ENCODE data around the gene ADORA2A.
A peak's percentile ranks its signal among the peaks of the same experiment; 100 is the strongest.

The ADORA2A gene

DNA sequence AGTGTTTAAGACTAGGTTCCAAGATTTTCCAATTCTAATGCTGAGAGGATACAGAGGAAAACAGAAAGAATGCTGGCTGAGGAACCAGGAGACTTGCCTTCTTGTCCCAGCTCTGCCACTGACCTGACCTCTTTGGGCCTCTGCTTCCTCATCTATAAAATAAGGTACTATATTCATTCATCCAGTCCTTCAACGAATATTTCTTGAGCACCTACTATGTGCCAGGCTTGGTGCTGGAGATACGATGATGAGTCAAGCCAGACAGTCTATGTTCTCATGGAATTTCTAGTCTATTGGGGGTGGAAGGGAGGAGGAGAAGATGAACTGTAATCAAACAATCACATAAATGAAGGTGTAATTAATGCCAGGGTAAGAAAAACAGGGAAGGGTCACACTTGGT is 39.9 kb downstream of the ADORA2A start:
- no peaks in the 10 kb centered on the region for H3K27me3 ChIP-seq (ENCODE audit: insufficient read depth, low read length)
- H2BK12ac ChIP-seq (ENCODE audit: low read length): no peak overlapping the region
- no peaks in the 10 kb centered on the region for H3K79me1 ChIP-seq (ENCODE audit: low read length)
- no peak overlapping the region for H4K91ac ChIP-seq (ENCODE audit: low read depth, low read length)
- no peaks in the 10 kb centered on the region for H3K9me3 ChIP-seq (ENCODE audit: insufficient read depth, low read depth, low read length)
- H3K27ac ChIP-seq (ENCODE audit: low read depth, low read length): no peak overlapping the region
- DNase-seq: no peak
- no peak overlapping the region for H2AK5ac ChIP-seq (ENCODE audit: low read length)
- H3K18ac ChIP-seq (ENCODE audit: low read length): no peak overlapping the region
- no peak overlapping the region for H3K4me3 ChIP-seq (ENCODE audit: low read depth, low read length)
- no peak overlapping the region for H4K8ac ChIP-seq (ENCODE audit: low read depth, low read length)
- no CpG with 5 or more reads among the region's 2 CpGs for WGBS (ENCODE audit: extremely low coverage, insufficient coverage, insufficient read length)
- no peaks in the 10 kb centered on the region for H3K36me3 ChIP-seq (ENCODE audit: control insufficient read depth in 1 of 2, insufficient read depth in 2 of 2, low read length in 2 of 2)
- no peak overlapping the region for H2BK5ac ChIP-seq (ENCODE audit: low read depth, low read length, poor library complexity)
- no peak overlapping the region for H3K9ac ChIP-seq (ENCODE audit: low read length)
- H4K12ac ChIP-seq (ENCODE audit: low read depth, low read length): no peak overlapping the region
- no peak overlapping the region for H3K4ac ChIP-seq (ENCODE audit: low read depth, low read length)
- no peaks in the 10 kb centered on the region for H3K79me2 ChIP-seq (ENCODE audit: control insufficient read depth, insufficient read depth, low read length, poor library complexity)
- no peak overlapping the region for H3K4me2 ChIP-seq (ENCODE audit: low read length)
- H3K23ac ChIP-seq (ENCODE audit: low read length): no peak overlapping the region
- no peak overlapping the region for H3K14ac ChIP-seq (ENCODE audit: low read length)
- no peaks in the 10 kb centered on the region for H3K4me1 ChIP-seq (ENCODE audit: control insufficient read depth in 1 of 2, insufficient read depth in 2 of 2, low read length in 2 of 2)
- H2AFZ ChIP-seq (ENCODE audit: insufficient read depth, low read length, poor library complexity): no peak overlapping the region
- H2BK120ac ChIP-seq (ENCODE audit: insufficient read depth, low read length, poor library complexity): no peak overlapping the region

DNA sequence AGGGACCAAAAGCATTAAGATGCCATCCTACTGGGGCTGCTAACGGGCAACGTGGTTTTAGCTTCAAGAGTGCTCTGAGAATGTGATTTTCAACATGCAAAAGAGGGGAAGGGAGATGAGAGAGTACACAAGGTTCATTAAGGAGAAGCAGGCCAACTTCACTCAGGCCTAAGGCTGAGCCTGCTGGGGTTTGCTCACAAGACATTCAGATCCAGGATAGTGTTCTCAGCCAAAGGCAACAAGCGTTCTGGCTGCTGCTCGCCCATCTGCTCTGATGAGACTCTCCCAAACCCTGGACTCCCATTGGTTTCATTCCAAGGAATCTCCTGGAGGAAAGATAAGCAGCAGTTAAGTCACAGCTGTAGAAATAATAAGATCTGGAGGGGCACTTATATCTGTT is 44.2 kb downstream of the ADORA2A start:
- H2AK5ac ChIP-seq (ENCODE audit: low read length): no peak overlapping the region
- no peak for DNase-seq
- H3K18ac ChIP-seq (ENCODE audit: low read length): no peak overlapping the region
- H3K27me3 ChIP-seq (ENCODE audit: insufficient read depth, low read length): no peaks in the 10 kb centered on the region
- no peak overlapping the region for H2BK120ac ChIP-seq (ENCODE audit: insufficient read depth, low read length, poor library complexity)
- no peak overlapping the region for H3K23ac ChIP-seq (ENCODE audit: low read length)
- H4K8ac ChIP-seq (ENCODE audit: low read depth, low read length): no peak overlapping the region
- no peak overlapping the region for H3K9ac ChIP-seq (ENCODE audit: low read length)
- H4K91ac ChIP-seq (ENCODE audit: low read depth, low read length): no peak overlapping the region
- H4K12ac ChIP-seq (ENCODE audit: low read depth, low read length): no peak overlapping the region
- H3K14ac ChIP-seq (ENCODE audit: low read length): no peak overlapping the region
- H3K79me1 ChIP-seq (ENCODE audit: low read length): no peaks in the 10 kb centered on the region
- no peak overlapping the region for H2BK5ac ChIP-seq (ENCODE audit: low read depth, low read length, poor library complexity)
- peaks cover 0 to 8% of the 10 kb centered on the region in 2 experiments for H3K4me1 ChIP-seq (ENCODE audit: control insufficient read depth in 1 of 2, insufficient read depth in 2 of 2, low read length in 2 of 2)
- H3K36me3 ChIP-seq (ENCODE audit: control insufficient read depth in 1 of 2, insufficient read depth in 2 of 2, low read length in 2 of 2): no peaks in the 10 kb centered on the region
- no peak overlapping the region for H3K4ac ChIP-seq (ENCODE audit: low read depth, low read length)
- WGBS (ENCODE audit: extremely low coverage, insufficient coverage, insufficient read length): no CpG with 5 or more reads among the region's 4 CpGs
- no peak overlapping the region for H3K4me3 ChIP-seq (ENCODE audit: low read depth, low read length)
- no peaks in the 10 kb centered on the region for H3K79me2 ChIP-seq (ENCODE audit: control insufficient read depth, insufficient read depth, low read length, poor library complexity)
- no peaks in the 10 kb centered on the region for H3K9me3 ChIP-seq (ENCODE audit: insufficient read depth, low read depth, low read length)
- no peak overlapping the region for H3K27ac ChIP-seq (ENCODE audit: low read depth, low read length)
- no peak overlapping the region for H2BK12ac ChIP-seq (ENCODE audit: low read length)
- no peak overlapping the region for H2AFZ ChIP-seq (ENCODE audit: insufficient read depth, low read length, poor library complexity)
- no peak overlapping the region for H3K4me2 ChIP-seq (ENCODE audit: low read length)

DNA sequence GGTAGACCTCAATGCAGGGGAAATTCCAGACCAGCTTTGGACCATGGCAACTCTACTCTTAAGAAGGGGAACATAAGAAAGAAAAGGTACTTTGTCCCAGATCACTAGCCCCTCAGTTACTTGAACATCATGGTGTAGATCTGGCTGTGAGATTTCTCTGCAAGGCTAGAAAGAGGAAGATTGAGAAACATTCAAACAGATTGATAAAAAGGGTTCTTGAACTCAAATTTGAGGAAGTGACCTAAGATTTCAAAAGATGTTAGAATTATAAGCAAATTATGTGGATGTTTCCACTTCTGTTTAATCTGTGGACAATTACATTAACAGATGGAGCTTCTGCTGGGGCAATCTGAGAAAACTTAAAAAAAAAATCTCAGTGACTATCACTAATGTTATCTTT is 45.9 kb downstream of the ADORA2A start:
- Histone ChIP-seq H3K18ac (ENCODE audit: low read length) (no peak overlapping the region), H4K12ac (ENCODE audit: low read depth, low read length) (no peak overlapping the region), H2AFZ (ENCODE audit: insufficient read depth, low read length, poor library complexity) (no peak overlapping the region), H3K14ac (ENCODE audit: low read length) (no peak overlapping the region), H4K91ac (ENCODE audit: low read depth, low read length) (no peak overlapping the region), H3K27ac (ENCODE audit: low read depth, low read length) (no peak overlapping the region), H3K79me1 (ENCODE audit: low read length) (no peaks in the 10 kb centered on the region), H3K4me3 (ENCODE audit: low read depth, low read length) (no peak overlapping the region), H3K9ac (ENCODE audit: low read length) (no peak overlapping the region), H3K27me3 (ENCODE audit: insufficient read depth, low read length) (no peaks in the 10 kb centered on the region), H2BK120ac (ENCODE audit: insufficient read depth, low read length, poor library complexity) (no peak overlapping the region), H3K9me3 (ENCODE audit: insufficient read depth, low read depth, low read length) (no peaks in the 10 kb centered on the region), H2AK5ac (ENCODE audit: low read length) (no peak overlapping the region), H3K4me1 (ENCODE audit: control insufficient read depth in 1 of 2, insufficient read depth in 2 of 2, low read length in 2 of 2) (peaks cover 0 to 8% of the 10 kb centered on the region in 2 experiments), H3K79me2 (ENCODE audit: control insufficient read depth, insufficient read depth, low read length, poor library complexity) (no peaks in the 10 kb centered on the region), H4K8ac (ENCODE audit: low read depth, low read length) (no peak overlapping the region), H3K4me2 (ENCODE audit: low read length) (no peak overlapping the region), H3K4ac (ENCODE audit: low read depth, low read length) (no peak overlapping the region), H3K36me3 (ENCODE audit: control insufficient read depth in 1 of 2, insufficient read depth in 2 of 2, low read length in 2 of 2) (no peaks in the 10 kb centered on the region), H3K23ac (ENCODE audit: low read length) (no peak overlapping the region), H2BK5ac (ENCODE audit: low read depth, low read length, poor library complexity) (no peak overlapping the region), H2BK12ac (ENCODE audit: low read length) (no peak overlapping the region)
- no peak for DNase-seq

DNA sequence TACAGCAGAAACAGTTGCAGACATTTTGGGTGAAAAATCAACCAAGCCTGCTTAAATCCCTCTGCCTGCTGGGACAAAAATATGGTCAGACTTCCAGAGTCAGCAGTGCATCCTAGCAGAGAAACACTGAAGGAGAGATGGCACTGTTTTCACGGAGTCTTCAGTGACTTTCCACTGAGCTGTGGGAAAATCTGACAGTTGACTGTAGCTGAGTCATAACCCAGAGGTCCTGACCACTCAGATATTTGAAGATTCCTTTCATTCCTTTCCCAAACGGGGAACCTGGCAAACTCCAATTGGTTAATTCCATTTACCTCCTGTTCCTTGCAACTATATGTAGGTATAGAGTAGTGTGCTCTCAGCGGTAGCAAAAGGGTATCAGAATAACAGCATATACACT is 46.8 kb downstream of the ADORA2A start:
- peaks cover 0 to 8% of the 10 kb centered on the region in 2 experiments for H3K4me1 ChIP-seq (ENCODE audit: control insufficient read depth in 1 of 2, insufficient read depth in 2 of 2, low read length in 2 of 2)
- no peak overlapping the region for H2BK120ac ChIP-seq (ENCODE audit: insufficient read depth, low read length, poor library complexity)
- DNase-seq: peak; percentile 33 to 40

More for the DNA sequence above, 46.8 kb downstream of the ADORA2A start:
- no peak overlapping the region for H4K8ac ChIP-seq (ENCODE audit: low read depth, low read length)
- H3K4me3 ChIP-seq (ENCODE audit: low read depth, low read length): no peak overlapping the region
- H3K36me3 ChIP-seq (ENCODE audit: control insufficient read depth in 1 of 2, insufficient read depth in 2 of 2, low read length in 2 of 2): no peaks in the 10 kb centered on the region
- peak overlapping the region; percentile 10 for H2AFZ ChIP-seq (ENCODE audit: insufficient read depth, low read length, poor library complexity)
- H3K27ac ChIP-seq (ENCODE audit: low read depth, low read length): no peak overlapping the region
- H3K9ac ChIP-seq (ENCODE audit: low read length): no peak overlapping the region
- no peak overlapping the region for H4K12ac ChIP-seq (ENCODE audit: low read depth, low read length)
- H2AK5ac ChIP-seq (ENCODE audit: low read length): no peak overlapping the region
- no peak overlapping the region for H3K4ac ChIP-seq (ENCODE audit: low read depth, low read length)
- WGBS (ENCODE audit: extremely low coverage, insufficient coverage, insufficient read length): no CpG with 5 or more reads among the region's 3 CpGs
- H3K79me2 ChIP-seq (ENCODE audit: control insufficient read depth, insufficient read depth, low read length, poor library complexity): no peaks in the 10 kb centered on the region
- no peak overlapping the region for H3K18ac ChIP-seq (ENCODE audit: low read length)
- H3K27me3 ChIP-seq (ENCODE audit: insufficient read depth, low read length): no peaks in the 10 kb centered on the region
- H2BK5ac ChIP-seq (ENCODE audit: low read depth, low read length, poor library complexity): no peak overlapping the region
- no peak overlapping the region for H3K4me2 ChIP-seq (ENCODE audit: low read length)
- H3K79me1 ChIP-seq (ENCODE audit: low read length): no peaks in the 10 kb centered on the region
- H2BK12ac ChIP-seq (ENCODE audit: low read length): no peak overlapping the region
- H3K14ac ChIP-seq (ENCODE audit: low read length): no peak overlapping the region
- no peaks in the 10 kb centered on the region for H3K9me3 ChIP-seq (ENCODE audit: insufficient read depth, low read depth, low read length)
- H4K91ac ChIP-seq (ENCODE audit: low read depth, low read length): no peak overlapping the region
- H3K23ac ChIP-seq (ENCODE audit: low read length): no peak overlapping the region

Data from trophoblast cell (in vitro differentiated cells and primary cell).